NCI-H1436 treated with DMSO at 0.1 percent for 48 hours (cell line): Measurements from ENCODE around the gene ZNF521.

Experiments used
- DNase-seq: peaks from one replicate; lab custom pipeline; 2025; lab: John Stamatoyannopoulos, UW

The ZNF521 gene

DNA sequence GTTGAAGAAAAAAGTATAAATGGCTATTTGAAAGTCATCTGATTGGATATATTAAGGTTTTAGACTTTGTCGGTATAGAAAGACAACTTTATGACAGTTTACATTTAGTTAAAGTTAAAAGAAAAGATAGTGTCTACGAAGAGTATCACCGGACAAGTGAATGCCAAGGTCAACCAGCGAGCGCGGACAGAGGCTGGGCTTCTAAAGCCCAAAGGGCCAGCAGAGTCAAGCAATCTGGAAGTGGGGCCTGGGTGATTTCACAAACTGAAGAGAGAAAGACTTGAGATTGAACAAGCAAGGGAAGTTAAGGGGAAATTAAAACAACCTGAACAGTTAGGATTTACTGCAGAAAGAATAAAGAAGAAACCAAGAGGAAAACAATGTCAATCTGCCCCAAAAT is 16.3 kb downstream of the ZNF521 start:
- no peak for DNase-seq

DNA sequence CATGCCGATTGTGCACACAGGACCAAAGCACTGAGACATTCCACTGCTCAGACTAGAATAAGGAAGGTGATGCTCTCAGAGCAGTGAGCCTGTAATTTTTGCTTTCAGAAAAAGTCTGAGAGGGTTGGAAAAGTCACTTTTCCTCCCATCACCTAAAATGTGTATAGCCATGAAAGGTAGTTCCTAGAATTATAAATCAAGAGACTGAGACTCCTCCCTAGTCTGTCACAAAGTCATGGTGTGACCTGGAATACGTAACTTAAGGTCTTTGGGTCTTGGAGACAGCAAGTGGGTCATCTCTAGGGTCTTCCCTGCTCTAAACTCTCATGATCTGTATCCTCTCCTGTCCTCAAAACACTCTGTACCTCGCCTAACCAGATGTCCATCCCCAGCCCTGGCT is 16.9 kb downstream of the ZNF521 start:
- DNase-seq, result no peak

DNA sequence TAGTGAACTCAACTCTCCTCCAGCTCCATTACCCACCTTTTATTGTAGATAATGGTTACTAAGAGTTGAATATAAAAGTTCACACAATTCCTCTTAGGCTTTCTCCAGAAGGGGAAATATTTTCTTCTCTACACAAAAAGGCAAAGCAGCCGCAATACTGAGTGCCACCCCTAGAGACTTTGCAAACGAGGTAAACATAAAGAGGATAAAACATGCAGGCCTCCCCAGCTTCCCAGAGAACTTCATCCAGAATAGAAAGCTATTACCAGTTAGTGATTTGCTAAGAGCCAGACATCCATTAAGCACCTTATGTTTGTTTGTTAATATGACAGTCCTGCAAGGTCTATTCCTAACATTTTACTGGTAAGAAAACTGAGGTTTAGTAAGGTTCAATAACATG is 17.4 kb downstream of the ZNF521 start:
- no peak for DNase-seq

DNA sequence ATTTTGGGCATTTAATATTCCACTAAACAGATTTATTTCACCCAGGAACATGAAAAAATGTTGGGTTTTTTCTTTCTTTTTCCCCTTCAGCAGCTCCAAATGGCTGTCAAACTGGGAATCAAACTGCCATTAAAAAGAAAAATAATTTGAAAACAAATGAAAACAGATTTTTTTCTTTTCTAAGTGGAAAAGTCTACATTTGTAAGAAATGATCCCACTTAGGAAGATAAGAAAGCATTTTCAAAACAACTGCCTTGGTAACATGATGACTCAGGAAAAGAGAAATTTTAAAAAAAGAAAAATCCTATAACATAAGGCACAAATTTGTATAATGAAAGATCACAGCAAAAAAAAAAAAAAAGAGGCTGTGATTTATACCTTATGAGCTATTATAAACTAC is 20.0 kb downstream of the ZNF521 start:
- no peak for DNase-seq

DNA sequence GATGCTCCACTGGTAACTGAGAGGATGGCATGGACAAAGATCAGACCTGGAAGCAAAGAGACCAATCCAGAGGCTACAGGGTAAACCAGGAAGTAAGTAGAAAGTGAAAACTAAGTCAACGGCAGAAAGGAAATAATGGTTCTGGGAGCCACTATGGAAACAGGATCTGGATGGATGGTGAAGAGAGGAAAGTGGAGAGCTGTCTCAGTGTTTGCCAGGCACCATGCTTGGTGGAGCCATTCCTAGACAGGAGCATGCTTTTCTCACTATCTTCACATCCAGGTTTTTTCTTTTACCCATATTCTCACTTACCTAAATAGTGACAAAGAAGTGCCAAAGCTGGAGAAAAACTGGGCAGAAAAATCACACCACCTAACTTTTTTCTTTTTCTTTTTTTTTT is 22.2 kb downstream of the ZNF521 start:
- DNase-seq, result no peak

DNA sequence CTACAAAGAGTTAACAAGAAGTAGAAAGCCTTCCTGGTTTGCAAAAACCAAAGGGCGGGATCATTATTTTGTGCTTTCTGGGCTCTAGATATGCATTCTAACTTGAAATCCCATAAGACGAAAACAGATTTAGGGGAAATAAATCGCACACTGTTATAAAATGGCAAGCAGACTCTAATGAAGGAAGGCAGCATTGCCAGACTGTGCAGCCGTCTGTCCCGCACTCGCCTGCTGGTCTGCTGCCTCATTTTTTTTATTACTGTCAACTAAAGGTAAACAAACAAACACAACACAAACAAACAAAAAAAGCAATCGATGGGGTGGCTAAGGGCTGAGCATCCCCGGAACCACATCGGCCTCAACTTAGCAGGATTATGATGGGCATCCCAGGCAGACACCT is 24.4 kb downstream of the ZNF521 start:
- DNase-seq, result no peak

DNA sequence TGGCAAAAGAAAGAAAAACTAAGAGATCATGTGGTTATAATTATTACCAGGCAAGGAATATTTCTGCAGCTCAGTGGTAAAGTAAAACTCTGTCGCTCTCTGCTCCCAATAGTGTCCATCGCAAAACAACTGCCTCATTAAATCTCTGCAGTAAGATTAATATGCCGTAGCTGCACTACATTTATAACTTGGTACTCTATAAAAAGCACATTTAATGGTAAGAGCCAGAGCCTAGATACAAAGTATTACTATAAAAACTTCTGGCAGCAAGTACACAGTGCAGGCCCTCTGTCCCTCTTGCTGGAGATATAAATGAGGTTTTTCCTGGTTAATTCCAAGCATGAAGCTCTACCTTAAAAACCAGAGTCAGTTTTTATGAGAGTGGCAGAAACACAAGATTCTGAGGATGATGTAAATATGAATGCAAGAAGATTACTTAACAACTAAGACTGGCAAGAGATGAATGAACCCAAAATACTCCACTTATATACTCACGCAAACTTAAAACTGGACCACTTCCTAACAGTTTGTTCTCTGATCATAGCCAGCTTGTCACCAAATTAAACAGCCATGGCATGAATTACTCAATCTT is 25.5 kb downstream of the ZNF521 start:
- DNase-seq, result no peak

DNA sequence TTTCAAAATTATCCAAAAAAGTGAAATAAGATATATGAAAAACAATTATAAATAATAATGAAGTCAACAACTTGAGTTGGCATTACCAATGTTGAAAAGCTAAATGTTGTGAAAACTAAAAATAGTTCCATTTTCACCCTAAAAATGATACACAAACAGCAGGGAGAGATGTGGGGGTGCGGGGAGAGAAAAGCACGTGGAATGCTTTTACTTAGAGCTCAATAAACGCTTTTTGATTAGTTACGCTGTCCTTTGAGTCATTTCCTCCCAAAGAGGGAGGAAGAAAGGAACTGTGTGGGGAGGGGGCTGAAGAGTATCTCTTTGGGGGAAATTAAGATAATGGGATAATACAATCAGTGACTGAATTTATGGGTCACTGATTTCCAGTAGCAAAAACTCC is 29.2 kb downstream of the ZNF521 start:
- no peak for DNase-seq

DNA sequence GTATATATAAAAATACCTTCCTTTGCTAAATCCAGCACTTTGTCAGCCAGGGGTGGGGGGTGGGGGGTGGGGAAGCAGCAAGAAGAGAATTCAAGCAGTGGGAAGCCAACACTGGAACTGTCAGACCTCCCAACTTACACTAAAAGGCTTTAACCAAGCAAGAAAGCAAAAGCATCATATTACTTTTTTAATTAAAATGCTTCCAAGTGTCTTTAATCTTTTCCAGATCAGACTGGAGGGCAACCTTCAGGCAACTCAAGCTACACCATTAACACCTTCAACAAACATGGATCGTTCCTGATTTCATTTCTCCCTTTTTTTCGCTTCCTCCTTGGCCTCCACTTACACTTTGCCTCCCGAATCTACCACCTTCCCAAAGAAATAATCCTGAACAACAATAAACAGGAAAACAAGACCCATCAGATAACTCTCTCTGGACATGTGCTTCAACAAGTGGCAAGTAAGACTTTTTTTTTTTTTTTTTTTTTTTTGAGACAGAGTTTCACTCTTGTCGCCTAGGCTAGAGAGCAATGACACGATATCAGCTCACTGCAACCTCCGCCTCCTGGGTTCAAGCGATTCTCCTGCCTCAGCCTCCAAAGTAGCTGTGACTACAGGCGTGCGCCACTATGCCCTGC is 35.5 kb downstream of the ZNF521 start:
- DNase-seq, result no peak

DNA sequence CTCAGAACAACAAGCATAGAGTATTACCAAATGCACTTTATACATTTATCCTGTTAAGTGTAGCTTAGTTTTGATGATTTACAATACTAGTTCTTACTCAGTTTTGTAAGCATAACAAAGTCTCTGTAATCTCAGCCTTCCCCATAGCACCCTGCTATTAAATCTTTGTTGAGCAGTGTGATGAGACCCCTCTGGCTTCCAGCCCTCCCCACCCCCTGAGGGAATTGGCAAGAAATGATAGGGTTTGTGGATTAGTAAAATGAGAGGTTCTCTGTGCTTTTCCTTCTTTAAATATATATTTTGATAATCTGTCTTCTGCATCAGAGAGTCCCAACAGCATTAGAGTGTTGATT is 37.2 kb downstream of the ZNF521 start:
- no peak for DNase-seq

DNA sequence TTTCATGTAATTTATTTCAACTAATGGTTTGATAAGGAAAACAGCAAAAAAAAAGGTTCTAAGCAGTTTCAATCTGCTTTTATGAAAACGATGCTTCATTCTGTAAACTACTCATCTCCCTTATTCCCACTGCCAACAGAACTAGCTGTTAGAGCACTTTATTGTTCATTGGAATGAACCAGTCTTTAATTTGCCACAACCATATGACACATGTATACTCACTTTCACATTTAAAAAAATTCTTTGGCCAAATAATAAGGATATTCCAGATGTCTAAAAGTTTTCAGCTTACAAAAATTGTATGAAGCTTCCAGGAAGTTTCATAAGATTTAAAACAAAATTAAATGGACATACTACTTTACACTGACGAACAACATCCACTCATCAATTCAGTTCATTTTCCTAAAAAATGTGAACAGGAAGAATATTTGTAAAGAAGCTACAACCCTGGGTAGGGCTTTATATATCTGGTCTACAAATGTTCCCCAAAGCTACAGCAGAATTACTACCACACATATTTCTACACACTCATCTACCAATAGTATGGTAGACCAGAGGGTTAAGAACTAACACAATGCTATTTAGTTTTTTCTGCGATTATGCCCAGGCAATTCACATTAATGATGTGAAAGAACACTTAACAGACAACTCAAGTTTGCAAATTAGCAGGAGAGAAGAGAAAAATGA is 37.7 kb downstream of the ZNF521 start:
- DNase-seq, result no peak

DNA sequence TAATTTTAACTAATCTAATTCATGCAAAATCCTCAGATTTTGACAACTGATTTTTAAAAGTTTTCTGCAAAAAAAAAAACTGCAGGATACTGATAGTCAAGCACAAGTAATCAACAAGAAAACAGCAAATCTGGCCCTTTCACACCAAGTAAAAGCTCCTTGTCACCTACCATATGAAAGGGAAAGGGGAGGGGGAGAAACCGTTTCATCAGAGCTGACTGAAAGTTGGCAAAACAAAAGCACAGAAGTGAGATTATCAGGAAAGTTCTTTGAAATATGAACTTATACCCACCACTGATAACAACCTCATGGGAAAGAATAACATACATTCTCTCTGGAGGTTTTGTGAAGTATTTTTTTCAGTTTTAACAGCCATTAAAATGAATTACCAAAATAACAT is 38.7 kb downstream of the ZNF521 start:
- no peak for DNase-seq

DNA sequence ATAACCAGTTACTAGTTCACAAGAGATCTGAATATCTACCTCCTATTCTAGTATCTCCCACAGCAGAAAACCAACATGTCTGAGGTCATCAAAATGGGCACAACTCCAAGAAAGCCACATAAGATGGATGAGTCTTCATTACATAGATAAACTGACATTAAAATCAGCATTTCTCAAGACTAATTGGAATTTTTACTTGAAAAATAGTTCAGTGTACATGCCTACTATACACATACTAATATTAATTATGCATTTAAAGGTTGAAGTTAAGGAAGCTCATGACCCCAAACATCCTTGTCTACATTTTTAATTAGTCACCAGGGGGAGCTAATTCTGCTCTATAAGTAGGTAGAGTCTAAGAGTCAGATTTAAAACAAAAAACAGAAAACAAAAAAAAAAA is 41.9 kb downstream of the ZNF521 start:
- DNase-seq, result no peak

DNA sequence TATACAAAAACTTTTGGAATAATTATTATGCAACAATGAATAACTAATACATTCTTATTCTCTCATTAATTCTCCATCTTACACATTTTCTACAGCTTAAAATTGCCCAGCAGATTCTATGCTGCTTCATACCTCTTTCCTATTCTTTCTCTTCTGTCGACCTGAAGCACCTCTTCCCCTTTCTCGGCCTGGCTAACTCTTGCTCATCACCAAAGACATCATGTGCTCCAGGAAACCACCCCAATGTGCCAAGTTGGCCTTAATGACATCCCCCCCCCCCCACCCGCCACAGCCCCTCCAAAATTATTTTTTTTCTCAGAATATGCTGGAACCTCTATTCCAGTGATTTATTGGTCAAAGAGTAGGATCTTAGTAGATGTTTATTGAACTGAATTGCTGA is 43.6 kb downstream of the ZNF521 start:
- no peak for DNase-seq

DNA sequence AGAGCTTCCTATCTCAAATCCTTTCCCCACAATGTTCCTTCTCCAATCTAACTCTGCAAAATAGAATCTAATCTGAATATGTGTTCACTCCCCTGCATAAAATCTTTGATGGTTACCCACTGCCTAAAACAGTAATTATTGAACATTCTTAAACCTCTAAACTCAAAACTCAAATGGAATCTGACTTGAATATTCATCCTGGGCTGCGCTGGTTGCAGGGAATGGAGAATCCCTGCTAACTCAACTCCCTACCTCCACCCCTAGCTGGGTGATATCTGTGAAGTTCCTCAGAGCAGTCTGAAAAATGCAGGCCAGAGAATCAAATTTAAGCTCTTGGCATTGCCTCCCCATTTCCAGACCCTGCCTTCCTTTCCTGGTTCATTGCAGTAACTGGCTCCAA is 44.8 kb downstream of the ZNF521 start:
- no peak for DNase-seq

DNA sequence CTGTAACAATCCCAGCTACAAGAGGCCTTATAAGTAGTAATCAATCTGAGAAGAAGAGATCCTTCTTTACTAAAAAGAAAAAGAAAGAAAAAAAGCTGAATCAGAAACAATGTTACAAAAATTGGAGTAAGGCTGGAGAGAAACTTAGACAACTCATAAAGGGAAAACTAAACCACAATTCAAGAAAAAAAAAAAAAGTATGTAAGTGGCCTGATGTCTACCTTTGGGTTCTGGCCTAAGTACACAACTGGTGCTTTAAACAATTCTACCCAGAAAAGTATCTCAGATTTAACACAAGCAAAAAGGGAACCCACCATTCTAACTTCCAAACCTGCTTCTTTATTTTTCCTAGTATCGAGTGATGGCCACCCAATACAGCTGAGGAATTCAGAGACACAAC is 45.3 kb downstream of the ZNF521 start:
- no peak for DNase-seq

DNA sequence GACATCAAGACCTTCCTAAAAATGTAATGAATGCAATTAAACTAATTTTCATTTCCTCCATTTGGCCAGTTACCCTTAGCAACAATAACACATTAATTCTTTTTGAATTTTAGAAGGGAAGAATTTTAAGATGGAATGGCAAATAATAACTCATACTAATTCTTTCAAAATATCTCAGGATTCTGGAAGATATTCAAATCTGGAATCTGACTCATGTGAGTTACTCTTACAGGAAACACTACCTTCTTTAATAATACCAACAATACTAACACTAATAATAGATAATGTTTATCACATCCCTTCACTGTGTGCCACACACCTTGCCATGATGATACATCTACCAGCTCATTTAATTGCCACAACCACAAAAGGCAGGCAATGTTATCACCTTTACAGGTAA is 46.4 kb downstream of the ZNF521 start:
- no peak for DNase-seq

DNA sequence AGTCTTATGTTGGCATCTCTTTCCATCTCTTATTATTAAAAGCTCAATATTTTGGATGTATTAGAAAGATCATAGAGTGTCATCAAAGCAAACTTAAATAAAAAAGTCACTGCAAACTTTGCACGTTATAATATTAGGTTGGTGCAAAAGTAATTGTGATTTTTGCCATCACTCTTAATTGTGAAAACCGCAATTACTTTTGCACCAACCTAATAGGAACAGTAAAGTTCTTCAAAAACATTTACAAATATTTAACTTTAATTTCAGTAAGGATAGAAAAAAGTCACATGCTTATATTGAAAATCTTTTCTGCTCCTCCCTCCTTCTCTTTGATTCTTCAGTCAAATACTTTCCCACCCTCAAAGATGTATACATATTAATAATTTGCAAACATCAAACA is 51.5 kb downstream of the ZNF521 start:
- no peak for DNase-seq

DNA sequence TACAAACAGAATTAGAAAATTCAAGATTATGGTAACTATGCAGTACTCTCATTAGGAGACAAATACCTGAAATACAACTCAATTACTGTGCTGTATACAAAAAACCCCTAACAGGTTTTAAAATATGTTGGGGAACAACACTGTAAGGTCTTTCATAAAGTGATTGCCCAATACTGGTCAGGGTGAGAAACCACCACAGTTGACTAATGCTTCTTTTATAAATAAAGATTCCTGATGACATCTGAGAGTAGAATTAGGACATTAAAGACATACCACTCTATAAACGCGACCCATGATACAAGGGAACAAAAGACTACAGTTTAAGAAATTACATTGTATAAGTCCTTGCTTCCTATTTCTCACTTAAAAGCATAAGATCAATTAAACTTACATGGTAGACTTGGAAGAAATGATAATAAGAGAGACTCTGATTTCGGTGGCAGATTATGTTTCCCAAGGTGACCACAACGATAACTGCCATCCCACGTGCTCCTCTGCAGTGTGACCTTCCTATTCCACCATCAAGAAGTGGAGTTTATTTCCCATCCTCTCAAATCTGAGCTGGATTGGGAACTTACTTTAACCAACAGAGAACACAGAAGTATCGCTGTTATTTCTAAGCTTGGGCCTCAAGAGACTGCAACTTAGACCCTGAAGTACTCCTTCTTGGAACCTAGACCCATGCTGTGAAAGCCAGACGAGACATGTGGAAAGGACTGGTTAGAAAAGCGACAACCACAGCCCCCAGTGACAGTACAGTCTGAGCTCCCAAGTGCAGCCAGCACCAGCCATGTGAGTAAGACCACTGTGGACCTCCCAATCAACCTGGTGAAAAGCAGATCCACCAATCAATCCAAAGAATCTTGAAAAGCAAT is 52.3 kb downstream of the ZNF521 start:
- no peak for DNase-seq

DNA sequence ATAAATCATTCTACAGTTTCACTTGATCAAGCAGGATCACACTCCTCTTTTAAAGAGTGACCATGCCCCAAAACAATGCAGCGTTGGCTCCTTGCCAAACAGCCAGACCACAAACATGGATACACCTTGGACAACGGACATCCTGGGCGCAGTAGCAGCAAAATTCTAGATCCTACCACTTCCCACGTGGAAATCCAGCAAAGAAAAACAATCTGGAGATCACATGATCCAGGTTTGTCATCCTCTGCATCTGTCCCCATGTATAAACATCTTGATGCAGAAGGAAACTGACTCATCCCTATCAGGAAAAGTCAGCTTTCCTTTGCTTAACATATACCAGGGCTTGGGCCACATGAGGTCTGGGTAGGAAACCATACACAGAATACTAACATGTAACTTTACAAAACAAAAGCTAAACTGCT is 53.1 kb downstream of the ZNF521 start:
- no peak for DNase-seq

DNA sequence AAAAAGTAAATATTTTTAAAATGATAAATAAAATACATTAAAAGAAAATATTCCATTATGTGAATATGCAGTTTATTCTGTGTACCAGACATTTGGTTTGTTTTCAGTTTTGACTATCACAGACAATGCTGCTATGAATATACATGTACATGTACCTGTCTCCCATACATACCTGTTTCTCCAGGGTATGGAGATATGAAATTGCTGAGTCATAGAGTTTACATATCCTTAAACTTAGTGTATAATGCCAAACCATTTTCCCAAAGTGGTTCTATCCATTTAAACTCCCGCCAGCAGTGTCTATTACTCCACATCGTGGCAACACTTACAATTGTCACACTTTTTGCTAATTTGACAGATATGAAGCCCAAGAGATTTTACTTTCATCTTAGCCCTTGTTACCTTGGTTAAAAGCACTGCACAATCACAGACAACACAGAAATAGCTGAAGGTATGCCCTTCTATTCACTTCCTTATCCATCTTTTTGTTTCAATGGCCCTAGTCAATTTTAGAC is 56.3 kb downstream of the ZNF521 start:
- DNase-seq, result no peak

DNA sequence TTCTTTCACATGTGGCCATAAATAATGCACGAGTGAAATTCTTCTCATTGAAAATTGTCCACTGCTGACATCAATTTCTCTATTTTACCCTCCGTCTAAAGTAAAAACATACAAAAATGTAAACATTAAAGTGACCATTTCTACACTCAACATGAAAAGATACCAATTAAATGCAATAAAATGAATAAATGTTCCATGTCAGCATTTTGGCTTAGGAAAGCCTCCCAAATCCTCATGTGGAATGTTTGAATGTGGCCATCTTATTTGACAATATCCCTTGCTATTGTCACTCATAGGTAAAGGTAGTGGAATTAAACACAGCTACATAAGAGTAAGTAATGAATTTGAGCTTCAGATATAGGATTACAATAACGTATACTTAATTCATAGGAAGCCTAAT is 60.8 kb downstream of the ZNF521 start:
- no peak for DNase-seq
